Measurements from ENCODE around the gene AGR3. TPM values are rescaled to one million over a fixed set of nuclear protein-coding genes. Genes with fewer than 3 reads are reported as not detected.

The AGR3 gene
- total RNA-seq, 1 donor from 2014 or later: not detected

DNA sequence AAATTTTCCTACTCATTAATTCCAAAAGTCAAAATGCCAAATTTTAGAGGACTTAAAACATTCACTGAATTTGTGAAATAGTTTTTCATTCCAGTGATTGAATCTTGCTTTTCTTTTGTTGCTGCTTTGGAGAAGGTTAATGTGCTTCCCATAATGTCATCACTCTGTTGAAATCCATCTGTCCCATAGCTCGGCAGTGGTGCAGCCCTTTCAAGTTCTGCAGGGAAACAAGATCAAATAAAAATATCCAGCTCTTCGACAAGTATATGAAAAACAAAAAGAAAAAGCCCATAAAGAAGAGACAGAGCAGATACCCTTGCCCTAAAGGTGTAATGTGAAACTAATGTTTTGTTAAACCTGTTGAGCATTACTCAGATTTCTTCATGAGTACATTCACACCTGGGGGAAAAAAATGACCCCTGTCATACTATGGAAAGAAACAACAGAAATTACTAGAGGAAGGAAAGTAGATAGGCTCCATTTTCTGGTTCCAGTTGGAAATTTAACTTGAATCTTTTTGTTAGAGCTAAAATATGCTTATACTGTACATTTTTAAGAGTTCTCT, 35.1 kb downstream of the AGR3 start:
- H3K4me3 ChIP-seq (ENCODE audit: insufficient read depth, low read depth, low read length): no peak overlapping the region
- no peak overlapping the region for H3K4me2 ChIP-seq (ENCODE audit: low read length)
- H3K36me3 Mint-ChIP-seq (ENCODE audit: low read depth, unreplicated experiment): no peaks in the 10 kb centered on the region
- DNase-seq (ENCODE audit: low read depth): no peak
- H3K27me3 ChIP-seq (ENCODE audit: insufficient read depth, low read length): no peaks in the 10 kb centered on the region
- H3K9me3 Mint-ChIP-seq (ENCODE audit: unreplicated experiment): no peaks in the 10 kb centered on the region
- no peaks in the 10 kb centered on the region for H3K27me3 Mint-ChIP-seq (ENCODE audit: low read depth, unreplicated experiment)
- no peak overlapping the region for H2AFZ ChIP-seq (ENCODE audit: low read depth, low read length)
- no peaks in the 10 kb centered on the region for H3K36me3 ChIP-seq (ENCODE audit: insufficient read depth, low read length)
- H3K4me3 Mint-ChIP-seq (ENCODE audit: unreplicated experiment): no peak overlapping the region
- no peak overlapping the region for H3K9ac ChIP-seq (ENCODE audit: low read length)
- no peak for TF ChIP-seq CTCF (IDR thresholded peaks at IDR 0.05; ENCODE audit: insufficient read depth, low read depth, low read length)
- TF ChIP-seq EZH2 (IDR thresholded peaks at IDR 0.05; ENCODE audit: insufficient read depth, low read length): no peak
- H3K27ac Mint-ChIP-seq (ENCODE audit: unreplicated experiment): peak overlapping the region; percentile 59
- peaks cover 26% of the 10 kb centered on the region for H3K4me1 Mint-ChIP-seq (ENCODE audit: low read depth, unreplicated experiment)
- FAIRE-seq: peak; percentile 49
- no peaks in the 10 kb centered on the region for H4K20me1 ChIP-seq (ENCODE audit: insufficient read depth, low read length)
- peaks cover 4% of the 10 kb centered on the region for H3K4me1 ChIP-seq (ENCODE audit: insufficient read depth, low read length)
- no peaks in the 10 kb centered on the region for H3K9me3 ChIP-seq (ENCODE audit: insufficient read depth, low read depth, low read length)
- H3K79me2 ChIP-seq (ENCODE audit: insufficient read depth, low read length): no peaks in the 10 kb centered on the region
- H3K27ac ChIP-seq (ENCODE audit: low read depth, low read length): no peak overlapping the region

DNA sequence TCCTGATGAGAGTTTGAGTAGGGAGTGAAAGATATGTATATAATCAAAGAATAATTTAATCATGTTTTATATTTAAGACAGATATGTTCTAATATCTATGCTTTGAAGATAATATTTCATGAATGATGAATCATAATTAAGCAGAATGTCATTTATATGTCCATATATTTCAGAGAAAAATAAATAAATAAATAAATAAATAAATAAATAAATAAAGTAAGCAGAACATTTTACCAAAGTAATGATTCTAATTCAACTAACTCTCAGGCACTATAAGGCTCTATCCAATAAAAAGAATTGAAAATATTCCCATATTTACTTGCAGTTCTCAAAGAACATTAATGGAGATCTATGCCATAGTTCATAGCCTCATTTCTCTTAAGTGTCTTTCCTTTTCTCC, 36.0 kb downstream of the AGR3 start:
- Mint-ChIP-seq H3K4me3 (ENCODE audit: unreplicated experiment) (no peak overlapping the region), H3K9me3 (ENCODE audit: unreplicated experiment) (no peaks in the 10 kb centered on the region), H3K4me1 (ENCODE audit: low read depth, unreplicated experiment) (peaks cover 29% of the 10 kb centered on the region), H3K27me3 (ENCODE audit: low read depth, unreplicated experiment) (no peaks in the 10 kb centered on the region), H3K27ac (ENCODE audit: unreplicated experiment) (no peak overlapping the region), H3K36me3 (ENCODE audit: low read depth, unreplicated experiment) (no peaks in the 10 kb centered on the region)
- H3K4me3 ChIP-seq (ENCODE audit: insufficient read depth, low read depth, low read length): no peak overlapping the region
- no peaks in the 10 kb centered on the region for H4K20me1 ChIP-seq (ENCODE audit: insufficient read depth, low read length)
- FAIRE-seq (no peak), DNase-seq (ENCODE audit: low read depth) (no peak)
- no peak overlapping the region for H3K9ac ChIP-seq (ENCODE audit: low read length)
- TF ChIP-seq CTCF (IDR thresholded peaks at IDR 0.05; ENCODE audit: insufficient read depth, low read depth, low read length) (no peak), EZH2 (IDR thresholded peaks at IDR 0.05; ENCODE audit: insufficient read depth, low read length) (no peak)
- H3K27ac ChIP-seq (ENCODE audit: low read depth, low read length): no peak overlapping the region
- peaks cover 4% of the 10 kb centered on the region for H3K4me1 ChIP-seq (ENCODE audit: insufficient read depth, low read length)
- H3K36me3 ChIP-seq (ENCODE audit: insufficient read depth, low read length): no peaks in the 10 kb centered on the region
- no peaks in the 10 kb centered on the region for H3K79me2 ChIP-seq (ENCODE audit: insufficient read depth, low read length)
- H3K4me2 ChIP-seq (ENCODE audit: low read length): no peak overlapping the region
- no peaks in the 10 kb centered on the region for H3K9me3 ChIP-seq (ENCODE audit: insufficient read depth, low read depth, low read length)
- H2AFZ ChIP-seq (ENCODE audit: low read depth, low read length): no peak overlapping the region
- no peaks in the 10 kb centered on the region for H3K27me3 ChIP-seq (ENCODE audit: insufficient read depth, low read length)

GRCh38 chr7:16841681-16842080, 40.1 kb downstream of the AGR3 start:
- H3K9ac ChIP-seq (ENCODE audit: low read length): no peak overlapping the region
- no peak overlapping the region for H3K4me3 Mint-ChIP-seq (ENCODE audit: unreplicated experiment)
- H3K9me3 Mint-ChIP-seq (ENCODE audit: unreplicated experiment): no peaks in the 10 kb centered on the region
- FAIRE-seq (no peak), DNase-seq (ENCODE audit: low read depth) (peak; percentile 65)
- H3K9me3 ChIP-seq (ENCODE audit: insufficient read depth, low read depth, low read length): no peaks in the 10 kb centered on the region
- no peaks in the 10 kb centered on the region for H3K36me3 ChIP-seq (ENCODE audit: insufficient read depth, low read length)
- H3K27me3 ChIP-seq (ENCODE audit: insufficient read depth, low read length): no peaks in the 10 kb centered on the region
- no peaks in the 10 kb centered on the region for H3K4me1 ChIP-seq (ENCODE audit: insufficient read depth, low read length)
- peak overlapping the region; percentile 82 for H3K27ac Mint-ChIP-seq (ENCODE audit: unreplicated experiment)
- no peak overlapping the region for H3K4me2 ChIP-seq (ENCODE audit: low read length)
- peaks cover 32% of the 10 kb centered on the region for H3K4me1 Mint-ChIP-seq (ENCODE audit: low read depth, unreplicated experiment)
- H3K36me3 Mint-ChIP-seq (ENCODE audit: low read depth, unreplicated experiment): no peaks in the 10 kb centered on the region
- H4K20me1 ChIP-seq (ENCODE audit: insufficient read depth, low read length): no peaks in the 10 kb centered on the region
- no peak overlapping the region for H3K4me3 ChIP-seq (ENCODE audit: insufficient read depth, low read depth, low read length)
- H2AFZ ChIP-seq (ENCODE audit: low read depth, low read length): peak overlapping the region; percentile 28
- H3K27me3 Mint-ChIP-seq (ENCODE audit: low read depth, unreplicated experiment): no peaks in the 10 kb centered on the region
- no peaks in the 10 kb centered on the region for H3K79me2 ChIP-seq (ENCODE audit: insufficient read depth, low read length)
- no peak overlapping the region for H3K27ac ChIP-seq (ENCODE audit: low read depth, low read length)
- TF ChIP-seq EZH2 (IDR thresholded peaks at IDR 0.05; ENCODE audit: insufficient read depth, low read length): no peak

All from astrocyte (in vitro differentiated cells and primary cell).